T-helper 1 cell treated with Interleukin-12 subunit alpha and Interleukin-12 subunit beta and Interleukin-4 antibody, amounts not matched to agents 30 μg/mL and 1 μg/mL, for 36 hours (primary cell): ENCODE measurements around the gene KCNJ12.
"Not testable (repeated sequence)": the region's sequence is repeated elsewhere in the genome, so short reads cannot be mapped to it uniquely, and the experiment has no call there.

Experiments
- H3K27ac Mint-ChIP-seq: one replicate; pipeline ENCODE4 v1.8.0; 2021; ENCODE audit warnings: mild to moderate bottlenecking, mixed read lengths
- H3K27me3 Mint-ChIP-seq: one replicate; pipeline ENCODE4 v1.8.0; 2021; ENCODE audit warnings: low read depth, mixed read lengths
- H3K36me3 Mint-ChIP-seq: one replicate; pipeline ENCODE4 v1.8.0; 2021; ENCODE audit warnings: low read depth, mixed read lengths
- H3K4me1 Mint-ChIP-seq: one replicate; pipeline ENCODE4 v1.8.0; 2021; ENCODE audit warnings: low read depth, mixed read lengths
- H3K4me3 Mint-ChIP-seq: one replicate; pipeline ENCODE4 v1.8.0; 2021; ENCODE audit warnings: mild to moderate bottlenecking, moderate library complexity, mixed read lengths
- H3K9me3 Mint-ChIP-seq: one replicate; pipeline ENCODE4 v1.8.0; 2021; ENCODE audit warnings: mixed read lengths

Gene KCNJ12

GRCh38 chr17:21376081-21376758, at the start of gene KCNJ12:
Gene KCNJ12 (plus strand): TSS chr17:21376357. CDS start chr17:21415343, 38,986 bp downstream.
- Mint-ChIP-seq H3K36me3 (no peaks in the 10 kb centered on the region), H3K27ac (no peak within 1 kb of the TSS), H3K9me3 (no peaks in the 10 kb centered on the region), H3K4me3 (no peak within 1 kb of the TSS), H3K4me1 (no peaks in the 10 kb centered on the region), H3K27me3 (peaks cover 22% of the 10 kb centered on the region)

- H3K36me3 Mint-ChIP-seq, H3K9me3 Mint-ChIP-seq, H3K27ac Mint-ChIP-seq, H3K4me1 Mint-ChIP-seq, H3K4me3 Mint-ChIP-seq: not testable (repeated sequence)
- H3K27me3 Mint-ChIP-seq, result peaks cover 16% of the 10 kb centered on the region
These were observed 48.2 kb upstream of the KCNJ12 start for GRCh38 chr17:21327921-21328320.

GRCh38 chr17:21328778-21329177, 47.4 kb upstream of the KCNJ12 start:
- H3K27ac Mint-ChIP-seq, H3K4me1 Mint-ChIP-seq, H3K36me3 Mint-ChIP-seq, H3K4me3 Mint-ChIP-seq, H3K9me3 Mint-ChIP-seq: not testable (repeated sequence)
- peaks cover 12% of the 10 kb centered on the region for H3K27me3 Mint-ChIP-seq

GRCh38 chr17:21330436-21331160, 45.6 kb upstream of the KCNJ12 start:
- Mint-ChIP-seq H3K27ac (no peak overlapping the region), H3K9me3 (peaks cover 5% of the 10 kb centered on the region), H3K27me3 (peaks cover 5% of the 10 kb centered on the region), H3K4me1 (peaks cover under 1% of the 10 kb centered on the region), H3K36me3 (no peaks in the 10 kb centered on the region), H3K4me3 (no peak overlapping the region)

- H3K9me3 Mint-ChIP-seq, H3K4me3 Mint-ChIP-seq, H3K36me3 Mint-ChIP-seq, H3K27me3 Mint-ChIP-seq, H3K27ac Mint-ChIP-seq, H3K4me1 Mint-ChIP-seq: not testable (repeated sequence)
These were observed 39.4 kb upstream of the KCNJ12 start for GRCh38 chr17:21336541-21337294.

- not testable (repeated sequence) for H3K27me3 Mint-ChIP-seq, H3K4me1 Mint-ChIP-seq, H3K4me3 Mint-ChIP-seq, H3K9me3 Mint-ChIP-seq, H3K27ac Mint-ChIP-seq, H3K36me3 Mint-ChIP-seq
These were observed 38.1 kb upstream of the KCNJ12 start for GRCh38 chr17:21337981-21338625.

GRCh38 chr17:21339011-21339410, 37.1 kb upstream of the KCNJ12 start:
- H3K4me3 Mint-ChIP-seq, result no peak overlapping the region
- H3K4me1 Mint-ChIP-seq, result no peaks in the 10 kb centered on the region
- no peaks in the 10 kb centered on the region for H3K27me3 Mint-ChIP-seq
- no peaks in the 10 kb centered on the region for H3K36me3 Mint-ChIP-seq
- H3K27ac Mint-ChIP-seq, result no peak overlapping the region
- H3K9me3 Mint-ChIP-seq, result no peaks in the 10 kb centered on the region

- not testable (repeated sequence) for H3K36me3 Mint-ChIP-seq, H3K27me3 Mint-ChIP-seq, H3K9me3 Mint-ChIP-seq, H3K27ac Mint-ChIP-seq, H3K4me3 Mint-ChIP-seq, H3K4me1 Mint-ChIP-seq
These were observed 36.6 kb upstream of the KCNJ12 start for GRCh38 chr17:21339571-21339970.

GRCh38 chr17:21340407-21340806, 35.8 kb upstream of the KCNJ12 start:
- H3K27ac Mint-ChIP-seq, H3K27me3 Mint-ChIP-seq, H3K9me3 Mint-ChIP-seq, H3K4me1 Mint-ChIP-seq, H3K4me3 Mint-ChIP-seq, H3K36me3 Mint-ChIP-seq: not testable (repeated sequence)

GRCh38 chr17:21341279-21341678, 34.9 kb upstream of the KCNJ12 start:
- not testable (repeated sequence) for H3K4me3 Mint-ChIP-seq, H3K36me3 Mint-ChIP-seq

GRCh38 chr17:21341925-21342540, 34.1 kb upstream of the KCNJ12 start:
- not testable (repeated sequence) for H3K27me3 Mint-ChIP-seq, H3K4me3 Mint-ChIP-seq, H3K27ac Mint-ChIP-seq, H3K36me3 Mint-ChIP-seq, H3K4me1 Mint-ChIP-seq, H3K9me3 Mint-ChIP-seq

More at GRCh38 chr17:21341279-21341678, 34.9 kb upstream of the KCNJ12 start:
- not testable (repeated sequence) for H3K4me1 Mint-ChIP-seq, H3K27ac Mint-ChIP-seq, H3K9me3 Mint-ChIP-seq, H3K27me3 Mint-ChIP-seq

- not testable (repeated sequence) for H3K36me3 Mint-ChIP-seq, H3K4me1 Mint-ChIP-seq, H3K9me3 Mint-ChIP-seq, H3K4me3 Mint-ChIP-seq, H3K27me3 Mint-ChIP-seq, H3K27ac Mint-ChIP-seq
These were observed 32.9 kb upstream of the KCNJ12 start for GRCh38 chr17:21343061-21343949.

- H3K27me3 Mint-ChIP-seq, H3K9me3 Mint-ChIP-seq, H3K4me3 Mint-ChIP-seq, H3K4me1 Mint-ChIP-seq, H3K36me3 Mint-ChIP-seq, H3K27ac Mint-ChIP-seq: not testable (repeated sequence)
These were observed 31.4 kb upstream of the KCNJ12 start for GRCh38 chr17:21344801-21345200.

GRCh38 chr17:21345236-21345635, 30.9 kb upstream of the KCNJ12 start:
- no peak overlapping the region for H3K27ac Mint-ChIP-seq
- no peak overlapping the region for H3K4me3 Mint-ChIP-seq
- H3K4me1 Mint-ChIP-seq, result no peaks in the 10 kb centered on the region
- H3K27me3 Mint-ChIP-seq, result no peaks in the 10 kb centered on the region
- H3K9me3 Mint-ChIP-seq, result no peaks in the 10 kb centered on the region
- no peaks in the 10 kb centered on the region for H3K36me3 Mint-ChIP-seq
